Dedifferentiated amniotic fluid mesenchymal stem cell (primary cell): Measurements from ENCODE around the gene VILL.
"Not testable (repeated sequence)": the region's sequence is repeated elsewhere in the genome, so short reads cannot be mapped to it uniquely, and the experiment has no call there.

Experiments used
- DNase-seq: peaks from one replicate; pipeline ENCODE4 v3.0.0-alpha.2; 2016; ENCODE audit errors: extremely low spot score

Gene VILL

DNA sequence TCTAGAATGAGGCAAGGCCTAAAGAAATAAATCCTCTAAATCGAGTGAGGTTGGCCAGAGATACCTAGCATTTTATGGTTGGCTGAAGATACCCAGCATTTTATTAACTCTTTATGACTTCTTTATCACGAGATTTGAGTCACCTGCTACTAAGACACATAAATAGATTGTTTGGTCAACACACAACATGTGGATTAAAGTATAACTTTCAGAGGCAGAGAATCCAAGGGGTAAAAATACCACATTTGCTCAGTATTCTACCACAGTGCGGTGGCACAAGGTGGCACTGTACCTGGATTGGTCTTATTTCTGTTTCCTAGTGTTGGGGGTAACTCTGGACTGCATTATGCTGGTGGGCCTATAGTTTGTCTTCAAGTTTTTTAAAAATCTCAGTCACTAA lies 27.0 kb upstream of the VILL start:
- no peak for DNase-seq

DNA sequence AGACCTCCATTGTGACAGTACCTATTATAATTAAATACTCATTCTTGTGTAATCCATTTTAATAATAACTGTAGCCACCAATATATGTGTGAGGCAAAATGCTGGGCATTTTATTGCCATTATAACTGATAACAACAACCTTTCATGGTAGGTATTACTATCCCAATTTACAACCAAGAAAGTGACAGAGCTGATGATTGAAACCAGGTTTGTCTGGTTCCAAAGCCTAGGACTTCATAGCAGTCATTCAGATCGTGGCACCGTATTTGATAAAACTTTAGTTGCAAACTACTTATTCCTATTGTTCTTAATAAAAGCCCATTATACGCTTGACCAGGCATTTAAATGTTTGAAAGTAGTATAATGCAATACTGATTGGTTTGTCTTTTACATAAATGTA lies 26.4 kb upstream of the VILL start:
- DNase-seq, result no peak

DNA sequence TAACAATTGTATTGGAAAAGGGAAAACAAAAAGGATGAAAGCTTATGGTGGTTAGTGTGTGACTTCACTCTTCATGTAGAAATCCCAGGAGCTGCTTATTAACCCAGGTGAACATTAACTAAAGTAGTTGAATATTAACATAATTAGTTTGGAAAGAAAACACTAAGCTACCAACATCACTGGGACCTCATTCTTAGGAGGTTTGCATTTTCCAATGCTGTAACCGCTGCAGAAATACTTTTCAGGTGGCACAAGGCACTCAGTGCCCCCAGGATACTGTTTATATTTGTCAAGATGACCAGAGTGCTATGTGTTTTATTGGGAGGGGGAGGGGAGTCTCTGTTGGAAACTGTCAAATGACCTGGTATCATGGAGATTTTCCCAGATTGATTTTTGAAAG lies 25.9 kb upstream of the VILL start:
- no peak for DNase-seq

DNA sequence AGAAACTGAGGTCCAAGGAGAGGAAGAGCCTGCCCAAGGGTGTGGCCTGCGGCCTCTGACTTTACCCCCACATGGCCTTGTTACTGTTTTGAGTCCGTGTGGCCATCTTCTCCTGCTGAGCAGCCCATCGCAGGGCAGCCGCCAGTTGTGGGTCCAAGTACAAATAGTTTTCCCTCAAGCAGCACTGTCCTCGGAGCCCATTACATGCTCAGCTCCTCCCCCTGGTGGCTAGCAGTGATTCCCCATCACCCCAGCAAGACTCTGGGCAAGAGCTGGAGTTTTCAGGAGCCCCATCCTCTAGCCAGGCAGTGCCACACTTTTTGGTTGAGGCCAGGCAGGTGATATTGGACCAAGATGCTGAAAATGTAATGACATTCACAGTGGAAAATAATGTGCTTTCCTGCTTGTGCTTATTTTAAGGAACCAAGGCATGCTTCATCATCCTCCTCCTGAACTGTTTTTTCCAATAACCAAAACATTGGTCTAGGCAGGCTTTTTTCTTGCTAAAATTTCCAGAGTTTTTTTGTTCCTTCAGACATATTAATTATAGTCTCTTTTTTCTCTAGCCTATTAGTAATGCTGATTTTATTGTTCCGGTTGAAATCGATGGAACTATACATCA lies 23.2 kb upstream of the VILL start:
- DNase-seq, result no peak

DNA sequence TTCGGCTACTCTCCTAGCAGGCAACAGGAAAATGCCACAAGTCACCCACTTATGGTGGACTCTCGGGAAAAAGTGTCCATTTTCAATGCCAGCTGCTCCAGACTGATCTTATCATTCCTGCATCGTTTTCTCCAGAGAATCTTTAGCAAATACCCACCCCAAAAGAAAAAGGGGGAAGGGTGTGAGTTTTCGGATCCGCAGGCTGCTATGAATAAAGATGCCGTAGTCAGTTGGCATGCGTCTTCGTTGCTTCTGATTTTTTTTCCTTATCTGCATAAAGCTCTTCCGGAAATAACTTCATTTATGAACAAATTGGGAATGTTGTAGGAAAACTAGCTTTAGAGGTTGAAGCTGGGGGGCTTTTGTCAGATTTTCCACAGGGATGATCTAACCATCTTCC lies 22.4 kb upstream of the VILL start:
- no peak for DNase-seq

DNA sequence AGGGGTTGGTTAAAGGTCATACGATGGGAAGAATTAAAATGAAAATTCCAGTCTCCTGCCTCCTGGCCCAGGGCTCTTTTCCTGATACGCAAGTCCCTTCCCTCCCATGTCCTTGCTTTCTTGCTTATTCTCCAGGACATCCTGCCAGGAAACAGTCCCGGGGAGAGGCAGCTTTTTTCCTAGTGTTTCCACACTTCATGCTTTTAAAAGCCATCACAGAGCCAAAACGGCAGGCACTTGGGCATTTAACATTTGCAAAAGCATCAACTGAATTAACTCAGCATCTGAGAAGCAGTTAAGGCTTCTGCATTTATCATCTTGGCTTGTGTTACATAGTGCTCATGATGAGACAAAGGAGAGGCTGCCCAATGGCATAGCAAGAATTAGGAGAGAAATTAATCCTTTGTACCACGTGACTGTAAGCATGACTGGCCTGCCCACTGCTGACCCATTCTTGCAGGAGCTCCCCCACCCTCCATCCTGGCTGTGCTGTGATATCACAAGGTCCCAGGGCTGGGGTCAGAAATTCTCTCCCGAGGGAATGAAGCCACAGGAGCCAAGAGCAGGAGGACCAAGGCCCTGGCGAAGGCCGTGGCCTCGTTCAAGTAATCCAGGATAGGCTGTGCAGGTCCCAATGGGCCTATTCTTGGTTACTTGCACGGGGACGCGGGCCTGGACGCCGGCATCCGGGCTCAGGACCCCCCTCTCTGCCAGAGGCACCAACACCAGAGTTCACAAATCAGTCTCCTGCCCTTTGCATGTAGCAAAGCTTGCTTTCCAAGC lies 21.6 kb upstream of the VILL start:
- DNase-seq, result no peak

DNA sequence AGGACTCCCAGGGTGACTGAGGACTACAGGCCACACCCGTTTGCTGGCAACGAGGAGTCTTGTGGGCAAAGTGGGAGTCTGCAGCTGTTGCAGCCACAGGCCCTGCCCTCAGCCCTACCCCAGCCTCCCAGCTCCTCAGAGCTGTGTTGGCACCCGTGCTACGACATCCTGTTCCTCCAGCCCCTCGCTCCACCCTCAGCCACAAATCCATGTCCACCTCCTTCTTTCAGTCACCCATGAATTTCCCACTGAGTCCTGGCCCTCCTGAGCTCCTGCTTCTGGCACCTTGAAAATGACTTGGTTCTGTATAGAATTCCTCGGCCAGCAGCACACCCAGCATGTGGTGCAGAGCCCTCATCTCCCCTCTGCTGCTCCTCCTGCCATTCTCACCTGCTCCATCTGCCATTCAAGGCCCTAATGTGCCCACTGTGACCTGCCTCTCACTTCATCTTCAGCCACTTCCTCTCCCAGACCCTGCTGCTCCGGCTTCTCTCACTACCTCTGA lies 20.9 kb upstream of the VILL start:
- no peak for DNase-seq

DNA sequence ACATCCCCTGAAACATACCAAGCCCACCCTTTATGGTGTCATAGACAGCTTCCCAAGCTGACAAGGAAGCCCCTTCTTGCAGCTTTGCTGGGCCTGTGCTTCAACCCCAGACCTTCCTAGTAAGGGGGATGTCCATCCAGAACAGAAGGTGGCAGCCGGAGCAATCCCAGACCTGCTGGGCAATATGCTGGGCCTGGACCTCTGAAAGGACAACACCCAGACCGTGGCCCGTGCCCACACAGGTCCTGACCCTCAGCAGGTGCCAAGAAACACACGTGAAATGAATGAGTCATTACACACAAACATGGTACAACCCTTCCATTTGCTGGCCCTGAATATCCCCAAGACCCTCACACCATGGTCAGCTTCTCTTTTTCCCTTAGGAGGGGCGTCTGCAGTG lies 19.8 kb upstream of the VILL start:
- DNase-seq, result no peak

DNA sequence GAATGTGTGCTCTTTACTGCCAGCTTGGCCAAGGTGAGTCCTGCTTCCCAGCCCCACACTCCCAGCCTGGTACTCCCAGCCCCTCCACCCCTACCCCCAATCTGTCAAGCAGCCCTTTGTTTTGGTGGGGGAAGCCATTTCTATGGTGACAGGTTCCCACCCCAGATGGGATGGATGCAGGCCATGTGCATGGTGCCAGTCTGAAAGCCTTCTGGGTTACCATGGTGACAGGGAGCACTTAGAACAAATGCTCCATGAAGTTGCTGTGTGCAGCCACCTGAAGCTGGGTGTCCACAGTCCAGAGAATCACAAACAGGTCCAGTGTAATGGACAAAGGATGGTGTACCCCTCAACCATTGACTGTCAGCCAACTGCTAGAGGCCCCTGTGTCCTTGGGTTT lies 19.1 kb upstream of the VILL start:
- no peak for DNase-seq

DNA sequence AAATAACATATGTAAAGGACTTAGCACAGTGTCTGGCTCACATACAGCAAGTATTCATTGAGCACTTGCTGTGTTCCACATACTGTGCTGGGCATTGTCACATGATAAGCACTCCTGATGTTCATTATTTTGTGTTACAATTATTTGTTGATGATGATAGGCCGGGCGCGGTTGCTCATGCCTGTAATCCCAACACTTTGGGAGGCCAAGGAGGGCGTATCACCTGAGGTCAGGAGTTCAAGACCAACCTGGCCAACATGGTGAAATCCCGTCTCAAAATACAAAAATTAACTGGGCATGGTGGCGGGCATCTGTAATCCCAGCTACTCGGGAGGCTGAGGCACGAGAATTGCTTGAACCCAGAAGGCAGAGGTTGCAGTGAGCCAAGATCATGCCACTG lies 18.5 kb upstream of the VILL start:
- DNase-seq, result not testable (repeated sequence)

DNA sequence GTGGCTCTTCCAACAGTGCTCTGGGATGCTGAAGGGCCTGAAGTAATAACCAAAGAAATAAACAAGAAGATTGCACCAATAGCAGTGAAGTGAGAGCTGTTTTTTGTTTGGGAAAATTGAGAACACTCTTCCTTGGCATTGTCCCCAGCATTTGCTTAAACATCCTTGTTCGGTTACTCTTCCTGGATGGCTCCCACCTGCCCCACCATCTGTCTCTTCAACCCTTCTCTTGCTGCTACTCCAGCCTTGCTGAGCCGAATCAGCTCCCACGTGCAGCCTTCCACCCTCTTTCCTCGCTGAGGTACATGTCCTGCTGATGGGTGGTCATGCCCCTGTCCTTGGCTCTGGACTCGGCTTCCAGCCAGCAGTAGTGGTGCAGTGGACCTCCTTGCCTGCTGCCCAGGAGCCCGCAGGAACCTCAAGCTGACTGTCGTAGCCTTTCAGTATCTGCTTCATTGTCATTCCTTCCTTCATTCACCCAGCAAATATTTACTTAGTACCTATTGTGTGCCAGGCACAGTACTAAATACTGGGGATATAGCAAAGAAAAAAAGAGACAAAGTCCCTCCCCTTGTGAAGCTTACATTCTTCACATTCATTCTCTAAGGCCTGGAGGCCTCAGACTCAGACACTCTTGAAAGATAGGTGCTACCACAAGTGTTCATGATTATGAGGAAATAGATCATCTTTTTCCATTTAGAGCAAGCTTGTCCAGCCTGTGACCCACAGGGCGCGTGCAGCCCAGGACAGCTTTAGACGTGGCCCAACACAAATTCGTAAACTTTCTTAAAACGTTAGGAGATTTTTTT lies 17.1 kb upstream of the VILL start:
- no peak for DNase-seq

DNA sequence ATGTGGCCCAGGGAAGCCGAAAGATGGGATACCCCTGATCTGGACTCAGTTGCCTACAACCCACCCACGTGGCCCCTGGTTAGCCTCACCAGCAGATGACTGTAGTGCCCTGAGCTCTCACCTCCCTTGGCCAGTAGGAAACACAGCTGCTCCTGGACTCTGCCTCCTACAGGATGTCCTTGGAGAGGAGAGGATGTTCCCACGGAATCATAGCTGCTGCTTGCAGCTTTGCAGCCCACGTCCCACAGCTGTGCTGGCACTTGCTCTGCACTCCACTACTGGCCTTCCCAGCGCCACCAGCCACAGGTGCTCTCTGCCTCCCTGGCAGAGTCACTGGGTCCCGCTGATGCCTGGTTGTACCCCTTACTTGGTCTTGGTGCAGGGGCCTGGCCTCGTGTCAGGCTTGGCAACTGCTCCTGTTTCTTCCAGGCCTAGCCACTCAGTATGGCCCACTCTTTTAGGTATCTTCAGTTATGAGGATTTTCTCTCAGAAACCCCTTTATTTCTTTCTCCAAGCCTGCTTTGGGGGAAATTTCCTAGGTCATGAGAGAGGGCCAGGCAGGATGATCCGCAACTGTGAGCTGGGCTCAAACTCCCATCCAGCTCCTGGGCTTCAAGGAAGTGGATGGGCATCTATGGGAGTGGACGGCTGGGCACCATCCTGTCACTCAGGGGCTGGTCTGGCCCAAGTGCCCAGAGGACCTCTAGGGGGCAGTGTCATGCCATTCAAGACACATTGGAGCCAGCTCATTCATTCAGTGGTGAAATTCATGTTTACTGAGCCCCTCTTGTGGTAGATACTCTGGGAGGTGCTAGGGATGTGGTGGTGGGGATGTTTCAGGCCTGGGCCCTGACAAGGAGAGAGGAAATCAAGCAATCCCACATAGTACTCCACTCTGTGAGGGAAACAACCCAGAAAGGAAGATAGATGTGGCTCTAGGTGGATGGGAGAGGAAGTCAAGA lies 16.2 kb upstream of the VILL start:
- no peak for DNase-seq

DNA sequence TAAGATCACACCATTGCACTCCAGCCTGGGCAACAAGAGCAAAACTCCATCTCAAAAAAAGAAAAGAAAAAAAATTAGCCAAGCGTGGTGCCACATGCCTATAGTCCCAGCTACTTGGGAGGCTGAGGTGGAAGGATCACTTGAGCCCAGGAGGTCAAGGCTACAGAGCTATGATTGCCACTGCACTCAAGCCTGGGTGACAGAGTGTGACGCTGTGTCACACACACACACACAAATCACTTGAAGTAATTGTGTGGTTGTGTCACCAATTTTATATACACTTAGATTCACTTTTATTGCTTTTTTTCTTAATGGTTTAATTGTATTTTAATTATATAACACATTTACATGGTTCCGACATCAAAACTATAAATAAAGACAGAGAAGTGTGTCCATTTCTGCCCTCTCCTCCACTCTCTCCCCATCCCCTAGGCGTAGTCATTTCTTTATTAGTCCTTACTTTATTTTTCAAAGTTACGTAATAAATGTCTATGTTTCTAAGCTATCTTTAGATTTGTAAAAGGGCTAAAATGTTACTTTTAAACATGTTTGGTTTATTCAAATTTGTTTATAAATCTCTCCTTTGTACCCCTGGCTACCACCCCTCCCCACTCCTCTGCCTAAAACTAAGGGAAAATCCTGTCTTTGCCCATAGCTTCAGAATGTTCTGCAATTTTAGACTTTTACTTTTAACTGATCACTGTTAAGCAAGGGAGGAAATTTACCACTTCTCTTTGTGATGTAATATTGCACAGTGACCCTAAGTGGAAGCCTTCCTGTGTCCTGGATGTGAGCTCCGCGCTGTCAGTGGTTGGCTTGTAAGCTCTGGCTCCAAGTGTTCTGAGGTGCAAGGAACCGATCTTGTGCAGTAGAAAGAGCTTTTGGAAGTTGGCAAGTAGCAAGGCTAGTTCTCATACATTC lies 10.8 kb upstream of the VILL start:
- no peak for DNase-seq

DNA sequence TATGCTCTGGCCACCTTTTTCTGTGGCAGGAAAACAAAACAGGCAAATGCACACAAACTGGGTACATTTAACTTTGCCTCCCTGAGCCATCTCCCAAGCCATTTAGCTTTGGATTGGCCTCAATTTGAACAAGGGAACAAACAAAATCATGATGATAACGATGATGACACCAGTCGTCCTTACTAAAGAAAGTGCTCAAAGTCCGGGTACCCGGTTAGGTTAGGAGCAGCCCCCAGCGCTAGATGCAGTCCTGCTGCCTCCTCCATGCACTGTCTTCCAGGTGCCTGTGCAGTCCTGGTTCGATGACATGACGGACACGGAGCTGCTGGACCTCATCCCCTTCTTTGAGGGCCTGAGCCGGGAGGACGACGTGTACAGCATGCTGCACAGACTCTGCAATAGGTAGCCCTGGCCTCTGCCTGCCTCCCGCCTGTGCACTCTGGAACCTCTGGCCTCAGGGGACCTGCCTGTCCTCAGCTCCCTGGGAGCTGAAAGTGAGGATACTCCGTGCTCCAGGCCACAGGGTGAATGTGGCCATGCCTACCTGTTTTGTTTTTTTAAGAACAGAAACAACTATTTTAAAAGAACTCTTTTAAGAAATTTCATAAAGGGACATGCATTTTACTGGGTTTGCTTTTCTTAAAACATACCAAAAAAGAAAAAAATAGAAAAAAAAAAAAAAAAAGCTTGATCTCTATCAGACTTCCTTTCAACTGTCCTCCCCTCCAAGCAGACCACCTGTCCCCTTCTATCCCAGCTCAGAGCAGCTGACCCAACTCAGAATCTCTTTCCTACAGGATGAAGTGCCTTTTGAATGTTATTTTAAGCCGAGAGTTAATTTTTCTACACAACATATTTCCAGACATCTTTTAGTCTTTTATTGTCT lies 9.9 kb upstream of the VILL start:
- no peak for DNase-seq

DNA sequence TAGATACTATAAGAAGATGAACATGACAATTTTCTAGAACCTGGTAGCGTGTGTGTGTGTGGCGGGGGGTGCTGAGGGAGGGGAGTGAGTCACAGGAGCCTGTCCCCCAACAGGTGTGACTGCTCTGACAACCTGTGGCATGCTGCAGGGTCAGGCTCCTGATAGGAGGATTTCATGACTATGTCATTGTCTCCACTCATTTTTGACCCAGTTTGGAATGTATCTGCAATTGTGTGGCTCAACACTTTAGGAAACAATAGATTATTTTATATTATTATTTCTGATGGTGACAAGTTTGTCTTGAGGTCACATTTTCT lies 9.3 kb upstream of the VILL start:
- DNase-seq, result no peak

DNA sequence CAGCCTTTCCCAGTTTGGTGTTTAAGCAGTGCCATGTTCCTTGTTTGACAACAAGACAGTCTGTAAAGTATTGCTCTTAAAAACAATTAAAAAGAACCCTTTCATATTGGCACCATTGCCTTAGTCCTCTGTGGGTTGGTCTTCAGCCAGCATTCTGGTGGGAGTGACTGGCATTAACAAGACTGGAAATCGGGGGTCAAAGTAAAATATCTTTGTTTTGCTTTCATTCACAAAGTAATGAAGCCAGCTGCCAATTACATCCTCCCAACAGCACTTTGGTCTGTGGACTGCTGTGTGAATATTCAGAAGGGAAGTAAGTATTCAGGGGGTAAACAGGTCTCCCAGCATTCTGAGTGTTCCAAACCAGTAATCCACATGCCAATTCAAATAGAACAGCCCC lies 8.3 kb upstream of the VILL start:
- no peak for DNase-seq

DNA sequence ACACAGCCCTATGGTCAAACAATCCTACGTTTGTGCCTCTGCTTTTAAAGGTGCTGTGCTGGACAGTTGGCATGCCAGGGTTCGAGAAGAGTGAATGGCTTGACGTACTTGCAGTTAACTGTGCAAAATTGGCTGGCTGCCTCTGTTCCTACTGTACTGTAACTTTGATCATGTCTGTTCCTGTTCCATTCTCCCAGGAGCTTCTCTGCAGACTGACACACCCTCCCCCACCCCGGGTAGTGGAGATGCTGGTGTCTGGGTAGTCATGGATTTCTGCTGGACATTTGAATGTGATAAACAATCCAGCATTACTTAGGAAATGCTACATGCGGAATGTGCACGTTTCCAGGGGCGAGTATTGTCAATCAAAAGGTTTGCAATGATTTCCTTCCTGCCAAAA lies 6.5 kb upstream of the VILL start:
- DNase-seq, result no peak

DNA sequence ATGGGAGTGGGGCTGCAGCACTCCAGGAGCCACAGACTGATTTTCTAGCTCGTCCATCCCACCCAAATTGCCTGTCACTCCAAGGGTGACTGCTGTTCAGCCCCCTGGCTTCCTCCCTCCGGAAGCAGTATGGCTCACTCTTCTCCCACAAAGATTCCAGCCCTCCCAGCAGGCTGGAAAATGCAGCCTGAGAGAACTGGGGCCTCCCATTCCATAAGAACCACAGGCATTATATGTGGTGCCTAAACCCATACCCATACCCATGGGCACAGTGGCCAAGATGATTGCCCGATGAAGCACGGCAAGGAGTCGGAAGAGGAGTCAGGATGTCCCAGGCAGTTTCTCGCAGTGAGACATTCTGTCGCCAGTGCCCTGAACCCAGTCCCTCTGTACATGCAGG lies 6.0 kb upstream of the VILL start:
- DNase-seq, result no peak

DNA sequence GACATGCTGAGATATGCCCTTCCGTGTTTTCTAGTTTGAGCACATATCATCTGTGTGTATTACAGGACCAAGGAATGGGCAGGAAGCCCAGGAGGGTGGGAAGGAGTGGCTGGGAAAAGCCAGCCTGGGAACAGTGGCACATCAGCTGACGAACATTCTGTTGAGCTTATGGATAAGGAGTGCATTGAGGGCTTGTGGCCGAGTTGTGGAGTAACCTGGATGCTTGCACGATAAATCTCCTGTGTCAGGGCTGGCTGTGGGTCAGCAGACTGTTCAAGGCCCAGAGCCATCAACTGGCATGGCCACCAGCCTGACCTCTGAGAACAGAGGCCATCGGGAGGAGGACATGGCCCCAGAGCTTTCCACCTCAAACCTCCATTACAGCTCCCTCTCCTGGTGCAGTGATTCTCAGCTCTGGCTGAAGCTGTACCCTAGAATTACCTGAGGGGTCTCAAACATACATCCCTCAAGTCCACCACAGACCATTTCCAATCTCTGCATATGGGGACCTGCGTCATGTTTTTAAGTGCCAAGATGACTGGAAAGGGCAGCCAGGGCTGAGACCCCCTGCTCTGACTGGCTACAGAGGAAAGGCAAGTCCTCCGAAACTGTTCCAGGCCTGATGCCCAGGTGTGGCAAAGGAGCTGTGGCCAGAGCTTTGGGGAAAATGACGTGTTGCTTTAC lies 4.8 kb upstream of the VILL start:
- no peak for DNase-seq
